BLaER1 treated with 17β-estradiol and CSF1 and Interleukin-3, amounts not matched to agents 10 nM and 100 nM (cell line): ENCODE measurements around the gene EYS.

Experiments
- H3K27ac ChIP-seq, 11 experiments: shearing (Covaris generic); formaldehyde crosslinking; 2 replicates each; pipeline ENCODE4 v1.8.1; 2022
- H3K27me3 ChIP-seq, 11 experiments: shearing (Covaris generic); formaldehyde crosslinking; 2 replicates each; pipeline ENCODE4 v1.8.1; 2022
- H3K36me3 ChIP-seq, 11 experiments: shearing (Covaris generic); formaldehyde crosslinking; 2 replicates each; pipeline ENCODE4 v1.8.1; 2022
- H3K4me1 ChIP-seq, 10 experiments: shearing (Covaris generic); formaldehyde crosslinking; 2 replicates each; pipeline ENCODE4 v1.8.1; 2022
- H3K4me2 ChIP-seq, 11 experiments: shearing (Covaris generic); formaldehyde crosslinking; 2 replicates each; pipeline ENCODE4 v1.8.1; 2022
- H3K4me3 ChIP-seq, 10 experiments: shearing (Covaris generic); formaldehyde crosslinking; 2 replicates each; pipeline ENCODE4 v1.8.1; 2022
- H3K9ac ChIP-seq, 11 experiments: shearing (Covaris generic); formaldehyde crosslinking; 2 replicates each; pipeline ENCODE4 v1.8.1; 2022
- H3K9me3 ChIP-seq, 11 experiments: shearing (Covaris generic); formaldehyde crosslinking; replicated peaks in 1 of 11; 2 replicates each; pipeline ENCODE4 v1.8.1; 2022
- H4K20me1 ChIP-seq, 11 experiments: shearing (Covaris generic); formaldehyde crosslinking; 2 replicates each; pipeline ENCODE4 v1.8.1; 2022
- Cebpa-rat ChIP-seq, 11 experiments: shearing (Covaris generic); IDR thresholded peaks; 2 replicates each; pipeline ENCODE4 v1.8.1; 2022

The EYS gene

GRCh38 chr6:64681416-64682160 is 1025.4 kb downstream of the EYS start:
- Histone ChIP-seq H3K9ac (no peak overlapping the region), H3K4me3 (no peak overlapping the region), H3K4me1 (peaks cover 0 to 19% (median 0%) of the 10 kb centered on the region in 10 experiments; a peak in 5 of 20 replicates), H3K27ac (no peak overlapping the region), H3K27me3 (no peaks in the 10 kb centered on the region), H4K20me1 (no peaks in the 10 kb centered on the region), H3K9me3 (no peaks in the 10 kb centered on the region), H3K4me2 (no peak overlapping the region), H3K36me3 (no peaks in the 10 kb centered on the region)
- TF ChIP-seq Cebpa-rat (IDR thresholded peaks at IDR 0.05): no peak

DNA sequence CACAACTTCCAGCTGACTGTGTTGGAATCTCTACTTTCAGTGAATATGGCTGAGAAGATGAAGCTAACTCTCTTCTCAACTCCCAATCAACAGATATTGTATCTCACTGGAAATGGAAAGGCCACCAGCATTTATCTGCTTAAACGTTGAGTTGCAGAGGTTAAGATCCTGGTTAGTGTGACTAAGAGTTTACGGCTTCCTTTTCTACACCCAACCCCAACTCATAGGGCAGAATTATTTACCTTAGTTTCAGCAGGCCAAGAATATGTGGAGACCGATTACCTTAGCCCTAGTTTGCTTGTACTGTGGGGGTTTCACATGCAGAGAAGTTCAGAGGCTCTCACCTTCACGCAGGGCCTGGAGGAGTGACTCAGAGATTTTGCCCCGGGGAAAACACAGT is 1026.6 kb downstream of the EYS start:
- H3K4me3 ChIP-seq: no peak overlapping the region
- peak overlapping the region in 2 of 11 experiments; percentile 25 to 55; a peak in 3 of 22 replicates for H3K4me2 ChIP-seq
- no peak overlapping the region for H3K9ac ChIP-seq
- H3K36me3 ChIP-seq: no peaks in the 10 kb centered on the region
- H3K4me1 ChIP-seq: peaks cover 0 to 19% (median 0%) of the 10 kb centered on the region in 10 experiments; a peak in 5 of 20 replicates
- H3K9me3 ChIP-seq: no peaks in the 10 kb centered on the region
- H4K20me1 ChIP-seq: no peaks in the 10 kb centered on the region
- TF ChIP-seq Cebpa-rat (IDR thresholded peaks at IDR 0.05): no peak
- no peak overlapping the region for H3K27ac ChIP-seq
- H3K27me3 ChIP-seq: no peaks in the 10 kb centered on the region

DNA sequence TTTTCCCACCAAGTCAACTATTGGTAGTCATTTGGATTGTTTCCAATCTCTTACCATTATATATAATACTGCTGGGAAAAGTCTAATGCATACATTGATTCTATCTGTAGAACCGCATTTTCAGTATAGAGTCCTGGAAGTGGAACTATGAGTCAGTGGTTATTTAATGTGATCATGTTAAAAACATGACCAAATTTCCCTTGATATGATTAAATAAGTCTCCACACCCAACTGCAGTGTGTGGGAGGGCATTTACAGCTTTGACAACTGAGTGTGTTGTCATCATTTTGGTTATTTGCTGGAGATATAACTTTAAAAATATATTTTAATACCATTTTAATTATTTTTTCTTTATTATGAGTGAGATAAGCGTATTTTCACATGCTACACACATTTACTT is 1027.6 kb downstream of the EYS start:
- H3K27me3 ChIP-seq: no peaks in the 10 kb centered on the region
- H3K4me2 ChIP-seq: 0 out of 22 replicates have a peak overlapping the region, but pooled peaks of 1 of the 11 experiments have one; percentile 11
- no peak overlapping the region for H3K4me3 ChIP-seq
- no peak overlapping the region for H3K9ac ChIP-seq
- no peak overlapping the region for H3K27ac ChIP-seq
- H3K36me3 ChIP-seq: no peaks in the 10 kb centered on the region
- peaks cover 0 to 19% (median 0%) of the 10 kb centered on the region in 10 experiments; a peak in 5 of 20 replicates for H3K4me1 ChIP-seq
- no peaks in the 10 kb centered on the region for H4K20me1 ChIP-seq
- no peak for TF ChIP-seq Cebpa-rat (IDR thresholded peaks at IDR 0.05)
- no peaks in the 10 kb centered on the region for H3K9me3 ChIP-seq

DNA sequence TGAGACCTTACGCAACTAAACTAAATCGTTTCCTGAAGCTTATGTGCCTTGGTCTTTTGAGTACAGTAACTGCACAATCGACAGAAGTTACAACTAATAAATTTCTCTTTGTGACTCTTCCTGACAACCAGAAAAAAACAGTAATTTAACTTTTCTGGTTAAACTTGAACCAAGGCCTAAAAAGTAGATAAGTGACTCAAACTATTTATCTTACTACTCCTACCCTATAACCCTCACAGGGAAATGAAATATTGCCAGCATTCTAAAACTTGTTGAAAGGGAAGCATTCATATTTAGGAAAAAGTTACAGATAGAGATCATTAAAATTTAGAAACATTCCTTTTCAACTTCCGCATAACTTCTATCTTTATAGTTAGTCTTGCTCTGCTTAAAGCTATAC is 1034.4 kb downstream of the EYS start:
- H3K4me2 ChIP-seq: peak overlapping the region in 7 of 11 experiments; percentile 14 to 75 (median 66); a peak in 13 of 22 replicates
- TF ChIP-seq Cebpa-rat (IDR thresholded peaks at IDR 0.05): no peak
- H4K20me1 ChIP-seq: no peaks in the 10 kb centered on the region
- no peak overlapping the region for H3K4me3 ChIP-seq
- H3K9me3 ChIP-seq: no peaks in the 10 kb centered on the region
- peak overlapping the region in 5 of 11 experiments; percentile 30 to 67 (median 64); a peak in 8 of 22 replicates for H3K9ac ChIP-seq
- H3K36me3 ChIP-seq: no peaks in the 10 kb centered on the region
- H3K27me3 ChIP-seq: no peaks in the 10 kb centered on the region
- peak overlapping the region in 7 of 11 experiments; percentile 60 to 85 (median 79); a peak in 13 of 22 replicates for H3K27ac ChIP-seq
- peaks cover 0 to 37% (median 9%) of the 10 kb centered on the region in 10 experiments; a peak in 11 of 20 replicates for H3K4me1 ChIP-seq

DNA sequence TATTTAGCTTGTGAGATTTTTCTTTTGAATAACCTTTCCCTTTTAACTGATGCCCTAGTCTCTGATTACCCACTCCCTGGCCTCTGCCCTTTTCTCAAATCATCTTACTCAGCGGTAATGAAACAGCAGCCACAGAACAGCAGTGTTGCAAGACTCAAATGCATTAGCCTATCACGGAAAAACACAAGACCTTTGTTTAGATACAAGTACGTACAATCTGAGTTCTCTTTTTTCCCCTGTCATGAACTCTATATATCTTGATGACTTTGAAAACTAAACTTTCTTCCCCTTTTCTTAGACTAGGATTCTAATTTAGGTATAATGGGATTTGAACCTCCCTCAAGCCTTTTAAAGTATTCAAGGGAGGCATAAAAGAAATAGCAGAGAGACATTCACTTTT is 1034.9 kb downstream of the EYS start:
- no peaks in the 10 kb centered on the region for H4K20me1 ChIP-seq
- TF ChIP-seq Cebpa-rat (IDR thresholded peaks at IDR 0.05): peak in 5 of 11 experiments; percentile 12 to 69 (median 54); a peak in 3 of 22 replicates
- peak overlapping the region in 5 of 11 experiments; percentile 10 to 67 (median 64); a peak in 7 of 22 replicates for H3K9ac ChIP-seq
- no peak overlapping the region for H3K4me3 ChIP-seq
- peak overlapping the region in 7 of 11 experiments; percentile 14 to 75 (median 66); a peak in 10 of 22 replicates for H3K4me2 ChIP-seq
- no peaks in the 10 kb centered on the region for H3K9me3 ChIP-seq
- H3K27me3 ChIP-seq: no peaks in the 10 kb centered on the region
- peak overlapping the region in 7 of 11 experiments; percentile 60 to 85 (median 79); a peak in 13 of 22 replicates for H3K27ac ChIP-seq
- H3K4me1 ChIP-seq: peaks cover 0 to 37% (median 9%) of the 10 kb centered on the region in 10 experiments; a peak in 11 of 20 replicates
- H3K36me3 ChIP-seq: no peaks in the 10 kb centered on the region

- no peaks in the 10 kb centered on the region for H3K36me3 ChIP-seq
- no peak overlapping the region for H3K4me3 ChIP-seq
- no peak overlapping the region for H3K9ac ChIP-seq
- no peaks in the 10 kb centered on the region for H3K27me3 ChIP-seq
- H3K4me1 ChIP-seq: peaks cover 0 to 4% (median 0%) of the 10 kb centered on the region in 10 experiments; a peak in 3 of 20 replicates
- H4K20me1 ChIP-seq: no peaks in the 10 kb centered on the region
- H3K27ac ChIP-seq: no peak overlapping the region
- no peak for TF ChIP-seq Cebpa-rat (IDR thresholded peaks at IDR 0.05)
- H3K9me3 ChIP-seq: no peaks in the 10 kb centered on the region; a peak in 1 of 22 replicates
- H3K4me2 ChIP-seq: no peak overlapping the region
These were observed 1041.9 kb downstream of the EYS start for GRCh38 chr6:64665137-64665536.

DNA sequence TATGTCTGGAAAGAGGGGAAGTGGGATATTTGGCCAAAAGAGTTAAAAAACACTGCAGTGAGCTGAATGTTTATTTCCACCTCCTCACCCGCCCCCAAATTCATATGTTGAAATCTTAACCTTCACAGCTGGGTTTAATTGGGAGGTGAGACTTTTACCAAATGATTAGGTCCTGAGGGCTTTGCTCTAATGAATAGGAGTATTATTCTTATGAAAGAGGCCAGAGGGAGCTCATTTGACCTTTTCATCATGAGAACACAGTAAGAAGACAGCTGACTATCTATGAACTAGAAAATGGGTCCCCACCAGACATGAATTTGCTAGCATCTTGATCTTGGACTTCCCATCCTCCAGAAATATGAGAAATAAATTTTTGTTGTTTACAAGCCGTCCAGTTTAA is 1042.5 kb downstream of the EYS start:
- Histone ChIP-seq H3K4me2 (no peak overlapping the region), H3K36me3 (no peaks in the 10 kb centered on the region), H3K27ac (no peak overlapping the region), H4K20me1 (no peaks in the 10 kb centered on the region), H3K27me3 (no peaks in the 10 kb centered on the region), H3K4me3 (no peak overlapping the region), H3K4me1 (no peaks in the 10 kb centered on the region), H3K9me3 (no peaks in the 10 kb centered on the region; a peak in 1 of 22 replicates), H3K9ac (no peak overlapping the region)
- TF ChIP-seq Cebpa-rat (IDR thresholded peaks at IDR 0.05): no peak

DNA sequence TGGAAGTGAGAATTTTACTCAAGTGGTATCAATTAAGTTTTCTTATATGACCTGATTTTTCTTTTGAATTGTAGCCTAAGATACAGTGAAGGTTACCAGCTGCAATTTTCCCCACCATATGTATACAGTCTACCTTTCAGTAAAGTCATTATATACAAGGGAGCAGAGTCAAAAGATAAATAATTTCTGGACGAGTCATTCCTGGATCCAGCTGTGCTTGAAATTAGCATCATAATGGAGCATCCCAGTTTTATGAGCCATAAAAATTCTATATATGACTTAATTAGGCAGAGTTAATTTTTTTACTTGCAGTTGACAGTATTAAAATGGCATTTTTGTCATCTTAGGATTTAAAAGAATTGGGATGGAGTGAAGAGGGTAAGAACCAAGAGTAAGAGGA is 1063.0 kb downstream of the EYS start:
- Histone ChIP-seq H3K9ac (no peak overlapping the region), H3K36me3 (no peaks in the 10 kb centered on the region), H3K27me3 (no peaks in the 10 kb centered on the region), H4K20me1 (no peaks in the 10 kb centered on the region), H3K4me1 (no peaks in the 10 kb centered on the region), H3K4me3 (no peak overlapping the region), H3K27ac (no peak overlapping the region), H3K4me2 (no peak overlapping the region), H3K9me3 (no peaks in the 10 kb centered on the region)
- no peak for TF ChIP-seq Cebpa-rat (IDR thresholded peaks at IDR 0.05)

DNA sequence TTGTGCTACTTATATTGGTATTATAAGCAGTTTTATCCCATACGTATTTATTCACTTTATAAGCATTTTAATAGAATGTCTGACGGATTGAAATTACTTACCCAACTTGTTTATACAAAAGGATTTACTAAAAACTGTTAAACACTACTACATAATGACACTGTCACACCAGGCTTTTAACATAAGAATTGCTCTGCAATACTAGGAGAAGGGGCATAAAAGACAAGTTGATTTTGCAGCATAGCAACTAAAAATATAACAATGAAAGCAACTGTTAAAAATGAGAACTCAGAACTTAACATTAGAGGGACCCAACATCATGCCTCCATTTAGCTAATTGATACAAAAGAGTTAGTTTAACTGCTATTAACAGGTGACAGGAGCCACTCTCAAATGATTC is 1076.1 kb downstream of the EYS start:
- Histone ChIP-seq H3K27ac (no peak overlapping the region), H3K9ac (no peak overlapping the region), H3K4me2 (no peak overlapping the region), H4K20me1 (no peaks in the 10 kb centered on the region), H3K36me3 (no peaks in the 10 kb centered on the region), H3K4me1 (no peaks in the 10 kb centered on the region), H3K4me3 (no peak overlapping the region), H3K9me3 (0 out of 22 replicates have a peak, but pooled peaks cover 0 to 4% (median 0%) of the 10 kb centered on the region in 11 experiments), H3K27me3 (no peaks in the 10 kb centered on the region)
- TF ChIP-seq Cebpa-rat (IDR thresholded peaks at IDR 0.05): no peak
